IMR-90 (cell line): ENCODE measurements around the gene SLC24A3. TPM values are rescaled to one million over a fixed set of nuclear protein-coding genes. Genes with fewer than 3 reads are reported as not detected.

ENCODE experiments used
- ATAC-seq: fragments of 200-7000 bp; cut with Tn5 transposase; 2 replicates; pipeline ENCODE4 v1.9.1; 2020; ENCODE audit warnings: low read depth, mild to moderate bottlenecking, moderate library complexity
- BruUV-seq: library from RNA; stranded (reverse); fragments of 400-500 nt; replicated peaks from 2 replicates; lab custom pipeline; 2021; lab: Mats Ljungman, UMichigan
- CTCF ChIA-PET: fragments of 300-600 bp; formaldehyde crosslinking; extraction: SDS; loops from one replicate; lab custom pipeline; 2021; ENCODE audit warnings: antibody characterized with exemption; lab: Yijun Ruan, JAX
- POLR2A ChIA-PET: fragments of 300-600 bp; sonication (Branson Sonifier 250); formaldehyde crosslinking; loops from one replicate; lab custom pipeline; 2022; ENCODE audit warnings: antibody characterized with exemption; ENCODE audit not compliant: unreplicated experiment; lab: Charles Lee
- DNase-seq: peaks from one replicate; pipeline ENCODE4 v3.0.0; 2013
- H2AFZ ChIP-seq: replicated peaks from 2 replicates; pipeline ENCODE3; 2013; ENCODE audit warnings: low read length, mild to moderate bottlenecking; ENCODE audit not compliant: poor library complexity
- H2AK5ac ChIP-seq: 2 replicates; pipeline ENCODE4 v1.6.1; 2013; ENCODE audit warnings: low read depth, low read length, inconsistent platforms
- H2AK9ac ChIP-seq: replicated peaks from 2 replicates; pipeline ENCODE3; 2013; ENCODE audit warnings: mild to moderate bottlenecking, low read depth, low read length, moderate library complexity; ENCODE audit not compliant: poor library complexity
- H2BK120ac ChIP-seq: 2 replicates; pipeline ENCODE4 v1.6.1; 2013; ENCODE audit warnings: low read depth, low read length, inconsistent platforms
- H2BK15ac ChIP-seq: 3 replicates; pipeline ENCODE4 v1.6.1; 2013; ENCODE audit warnings: low read depth, low read length, inconsistent platforms
- H2BK20ac ChIP-seq: 2 replicates; pipeline ENCODE4 v1.6.1; 2013; ENCODE audit warnings: low read depth, mild to moderate bottlenecking, inconsistent platforms, low read length, moderate library complexity
- H2BK5ac ChIP-seq: 2 replicates; pipeline ENCODE4 v1.6.1; 2013; ENCODE audit warnings: mild to moderate bottlenecking, low read depth, low read length, inconsistent platforms; ENCODE audit not compliant: poor library complexity, severe bottlenecking
- H3K14ac ChIP-seq: replicated peaks from 2 replicates; pipeline ENCODE4 v1.6.1; 2013; ENCODE audit warnings: low read depth, low read length, inconsistent platforms
- H3K18ac ChIP-seq: 2 replicates; pipeline ENCODE4 v1.6.1; 2013; ENCODE audit warnings: low read depth, low read length, control low read depth
- H3K23ac ChIP-seq: 2 replicates; pipeline ENCODE4 v1.6.1; 2013; ENCODE audit warnings: low read depth, low read length, inconsistent platforms
- H3K27ac ChIP-seq: 2 replicates; pipeline ENCODE4 v1.5.1; 2013; ENCODE audit warnings: mild to moderate bottlenecking, control low read depth, low read length; ENCODE audit not compliant: insufficient read depth
- H3K27me3 ChIP-seq: 2 replicates; pipeline ENCODE4 v1.6.1; 2013; ENCODE audit warnings: low read length; ENCODE audit not compliant: control insufficient read depth, insufficient read depth
- H3K36me3 ChIP-seq: 2 replicates; pipeline ENCODE4 v1.6.1; 2013; ENCODE audit warnings: low read length, mixed read lengths; ENCODE audit not compliant: control insufficient read depth, insufficient read depth
- H3K4ac ChIP-seq: 2 replicates; pipeline ENCODE4 v1.6.1; 2013; ENCODE audit warnings: low read depth, low read length, inconsistent platforms
- H3K4me1 ChIP-seq: 2 replicates; pipeline ENCODE4 v1.6.1; 2013; ENCODE audit warnings: low read length, mixed read lengths; ENCODE audit not compliant: control insufficient read depth, insufficient read depth
- H3K4me2 ChIP-seq: 2 replicates; pipeline ENCODE4 v1.6.1; 2013; ENCODE audit warnings: low read depth, mild to moderate bottlenecking, control low read depth, low read length, moderate library complexity
- H3K4me3 ChIP-seq: 2 replicates; pipeline ENCODE4 v1.5.1; 2013; ENCODE audit warnings: low read depth, mild to moderate bottlenecking, control low read depth, low read length, moderate library complexity; ENCODE audit not compliant: insufficient read depth
- H3K56ac ChIP-seq: 2 replicates; pipeline ENCODE4 v1.6.1; 2013; ENCODE audit warnings: low read length, inconsistent platforms; ENCODE audit not compliant: insufficient read depth; ENCODE audit errors: extremely low read depth
- H3K79me1 ChIP-seq, 2 experiments: 2 replicates each; pipeline ENCODE4 v1.6.1; 2013; ENCODE audit warnings: low read length in 2 of 2, inconsistent platforms in 1 of 2, low read depth in 1 of 2
- H3K9ac ChIP-seq: 2 replicates; pipeline ENCODE4 v1.6.1; 2013; ENCODE audit warnings: low read depth, low read length, control low read depth
- H3K9me1 ChIP-seq: 2 replicates; pipeline ENCODE4 v1.6.1; 2013; ENCODE audit warnings: low read length, inconsistent platforms; ENCODE audit not compliant: insufficient read depth
- H3K9me3 ChIP-seq: 2 replicates; pipeline ENCODE4 v1.6.1; 2013; ENCODE audit warnings: low read length; ENCODE audit not compliant: control insufficient read depth, insufficient read depth
- H4K20me1 ChIP-seq: 2 replicates; pipeline ENCODE4 v1.6.1; 2013; ENCODE audit warnings: low read length, inconsistent platforms; ENCODE audit not compliant: insufficient read depth
- H4K5ac ChIP-seq: 2 replicates; pipeline ENCODE4 v1.6.1; 2013; ENCODE audit warnings: mild to moderate bottlenecking, low read depth, low read length, control low read depth
- H4K8ac ChIP-seq, 2 experiments: 2 replicates each; pipeline ENCODE4 v1.6.1; 2013; ENCODE audit warnings: low read depth in 2 of 2, low read length in 2 of 2, control low read depth in 1 of 2, inconsistent platforms in 1 of 2
- H4K91ac ChIP-seq: 2 replicates; pipeline ENCODE4 v1.6.1; 2013; ENCODE audit warnings: low read depth, low read length, inconsistent platforms; ENCODE audit not compliant: insufficient read depth
- BHLHE40 ChIP-seq: fragments of 150-350 bp; IDR thresholded peaks from 2 replicates; pipeline ENCODE4 v1.6.1; 2016; ENCODE audit warnings: mild to moderate bottlenecking, low read depth, low read length
- CEBPB ChIP-seq: IDR thresholded peaks from 2 replicates; pipeline ENCODE4 v1.6.1; 2012; ENCODE audit warnings: low read depth, low read length, improper control_type of control experiment
- CHD1 ChIP-seq: IDR thresholded peaks from 2 replicates; pipeline ENCODE4 v1.6.1; 2012; ENCODE audit warnings: low read depth, low read length, improper control_type of control experiment
- CTCF ChIP-seq: conservative IDR thresholded peaks from 2 replicates; pipeline ENCODE4 v1.5.1; 2012; ENCODE audit warnings: mild to moderate bottlenecking, low read depth, low read length, improper control_type of control experiment
- ELK1 ChIP-seq: fragments of 150-350 bp; IDR thresholded peaks from 2 replicates; pipeline ENCODE4 v1.6.1; 2016; ENCODE audit warnings: low read depth, mild to moderate bottlenecking, low read length, moderate library complexity, borderline replicate concordance
- FOS ChIP-seq: fragments of 150-350 bp; IDR thresholded peaks from 2 replicates; pipeline ENCODE4 v1.6.1; 2016; ENCODE audit warnings: low read depth, low read length
- MAFK ChIP-seq: IDR thresholded peaks from 2 replicates; pipeline ENCODE4 v1.6.1; 2012; ENCODE audit warnings: low read depth, low read length, improper control_type of control experiment
- MAZ ChIP-seq: IDR thresholded peaks from 2 replicates; pipeline ENCODE4 v1.6.1; 2012; ENCODE audit warnings: low read depth, mild to moderate bottlenecking, low read length, improper control_type of control experiment, moderate library complexity, borderline replicate concordance
- MXI1 ChIP-seq: IDR thresholded peaks from 2 replicates; pipeline ENCODE4 v1.6.1; 2012; ENCODE audit warnings: low read depth, mild to moderate bottlenecking, low read length, moderate library complexity, borderline replicate concordance
- NFE2L2 ChIP-seq: fragments of 150-350 bp; IDR thresholded peaks from 2 replicates; pipeline ENCODE4 v1.6.1; 2016; ENCODE audit warnings: low read depth, mild to moderate bottlenecking, low read length
- POLR2A ChIP-seq: IDR thresholded peaks from 2 replicates; pipeline ENCODE4 v1.6.1; 2012; ENCODE audit warnings: mild to moderate bottlenecking, low read depth, low read length
- RAD21 ChIP-seq: IDR thresholded peaks from 2 replicates; pipeline ENCODE4 v1.6.1; 2012; ENCODE audit warnings: low read length, improper control_type of control experiment
- RCOR1 ChIP-seq: IDR thresholded peaks from 2 replicates; pipeline ENCODE4 v1.6.1; 2012; ENCODE audit warnings: mild to moderate bottlenecking, low read length, improper control_type of control experiment; ENCODE audit not compliant: insufficient replicate concordance
- RFX5 ChIP-seq: IDR thresholded peaks from 2 replicates; pipeline ENCODE4 v1.8.0; 2012; ENCODE audit warnings: low read depth, mild to moderate bottlenecking, low read length, moderate library complexity
- SMC3 ChIP-seq: fragments of 150-350 bp; IDR thresholded peaks from 2 replicates; pipeline ENCODE4 v1.6.1; 2016; ENCODE audit warnings: low read depth, mild to moderate bottlenecking, antibody characterized with exemption, low read length, moderate library complexity
- USF2 ChIP-seq: fragments of 150-350 bp; IDR thresholded peaks from 2 replicates; pipeline ENCODE4 v1.6.1; 2017; ENCODE audit warnings: mild to moderate bottlenecking, antibody characterized with exemption, low read length, low read depth
- WGBS, 2 experiments: methylation state at CpG; one replicate each; pipeline versions ENCODE4 v1.1.5 to v1.1.7; 2013; ENCODE audit warnings: missing lambda C conversion rate in 2 of 2; ENCODE audit not compliant: insufficient read length in 1 of 2; ENCODE audit errors: extremely low coverage in 2 of 2; 5-methylcytosine and 5-hydroxymethylcytosine counted together
- dilution Hi-C: fragments of 300-500 bp; cut with HindIII; formaldehyde crosslinking; loops from one replicate; pipeline ENCODE4 v1.14.3; 2018; ENCODE audit warnings: low sequenced_read_pairs; ENCODE audit not compliant: unreplicated experiment
- in situ Hi-C: fragments of 300-500 bp; cut with MboI; formaldehyde crosslinking; loops from 3 replicates; pipeline ENCODE4 v1.14.3; 2019; ENCODE audit warnings: low sequenced_read_pairs, inconsistent platforms, mixed read lengths
- intact Hi-C: fragments of 100-400 bp; cut with micrococcal nuclease; formaldehyde crosslinking; loops from 2 replicates; pipeline ENCODE4 v1.10.0; 2022
- polyA plus RNA-seq, 3 experiments: library from polyadenylated mRNA; depleted of rRNA; stranded (reverse); fragments of >200 nt; gene quantifications; 2 replicates each; pipeline ENCODE4 v1.2.3, GENCODE V29; 2012; ENCODE audit warnings: low replicate concordance in 1 of 3
- total RNA-seq: library from RNA; depleted of rRNA; stranded (reverse); fragments of >200 nt; gene quantifications from 2 replicates; pipeline ENCODE4 v1.2.3, GENCODE V29; 2012

Gene SLC24A3
- total and polyA plus RNA-seq, 2 of the 4 experiments (the other 2 are of a cell fraction): not detected

GRCh38 chr20:19620446-19620845, 408.0 kb downstream of the SLC24A3 start:
- no peak overlapping the region for H3K27ac ChIP-seq
- WGBS, 2 experiments: 0% methylated on average over 2 of the region's 2 CpGs; no CpG with 5 or more reads in 1 of the 2 experiments
- H2BK15ac ChIP-seq: no peak overlapping the region
- BruUV-seq: no TSS peak
- H4K20me1 ChIP-seq: no peaks in the 10 kb centered on the region
- H3K36me3 ChIP-seq: no peaks in the 10 kb centered on the region
- no peak overlapping the region for H2BK5ac ChIP-seq
- dilution Hi-C loops: no loop called here
- DNase-seq (no peak), ATAC-seq (no peak)
- no peaks in the 10 kb centered on the region for H3K79me1 ChIP-seq
- no peak overlapping the region for H3K56ac ChIP-seq
- no peaks in the 10 kb centered on the region for H3K4me1 ChIP-seq
- no peak overlapping the region for H3K9ac ChIP-seq
- no peak overlapping the region for H3K18ac ChIP-seq
- H2AK5ac ChIP-seq: no peak overlapping the region
- H2BK120ac ChIP-seq: no peak overlapping the region
- H3K23ac ChIP-seq: no peak overlapping the region
- no peak overlapping the region for H2AK9ac ChIP-seq
- H3K9me1 ChIP-seq: no peaks in the 10 kb centered on the region; the same call in 1 of the 2 replicates
- H2BK20ac ChIP-seq: no peak overlapping the region
- H3K9me3 ChIP-seq: no peaks in the 10 kb centered on the region
- no peak overlapping the region for H3K4ac ChIP-seq
- H4K5ac ChIP-seq: no peak overlapping the region
- in situ Hi-C loops: no loop called here
- no peak overlapping the region for H4K8ac ChIP-seq
- H2AFZ ChIP-seq: no peak overlapping the region
- TF ChIP-seq POLR2A: no peak
- no peak for TF ChIP-seq MAFK
- no peak for TF ChIP-seq USF2
- no peak for TF ChIP-seq MAZ
- TF ChIP-seq FOS: no peak
- no peak for TF ChIP-seq MXI1
- TF ChIP-seq RAD21: no peak
- no peak for TF ChIP-seq BHLHE40
- no peak for TF ChIP-seq SMC3
- TF ChIP-seq CEBPB: no peak
- no peak for TF ChIP-seq ELK1
- TF ChIP-seq RFX5: no peak
- no peak for TF ChIP-seq RCOR1
- no peak for TF ChIP-seq CTCF
- TF ChIP-seq CHD1: no peak
- TF ChIP-seq NFE2L2: no peak
- intact Hi-C loops: no loop called here
- no peak overlapping the region for H3K14ac ChIP-seq
- ChIA-PET POLR2A (no interaction called here), CTCF (interaction anchor here (0.6 kb wide), 1 partner anchor 28 kb away, joined by 4 read pairs; no protein-coding TSS in a partner anchor)
- H4K91ac ChIP-seq: no peak overlapping the region
- H3K4me2 ChIP-seq: no peak overlapping the region
- no peaks in the 10 kb centered on the region for H3K27me3 ChIP-seq
- no peak overlapping the region for H3K4me3 ChIP-seq
